Astrocyte (in vitro differentiated cells and primary cell): ENCODE data around the gene DCP2. TPM values are rescaled to one million over a fixed set of nuclear protein-coding genes. Genes with fewer than 3 reads are reported as not detected.

Source experiments
- DNase-seq: peaks from one replicate; pipeline ENCODE4 v3.0.0-alpha.2; 2010; ENCODE audit warnings: low read depth
- FAIRE-seq: peaks from 2 replicates; lab custom pipeline; 2011; peaks lifted over from hg19 to GRCh38; lab: Jason Lieb, UNC
- H2AFZ ChIP-seq: 2 replicates; pipeline ENCODE4 v1.6.0; 2012; ENCODE audit warnings: low read depth, low read length, inconsistent platforms
- H3K27ac ChIP-seq: 2 replicates; pipeline ENCODE4 v1.5.1; 2011; ENCODE audit warnings: low read depth, low read length, inconsistent platforms
- H3K27me3 ChIP-seq: 2 replicates; pipeline ENCODE4 v1.6.0; 2011; ENCODE audit warnings: low read length, inconsistent platforms; ENCODE audit not compliant: insufficient read depth
- H3K36me3 ChIP-seq: 2 replicates; pipeline ENCODE4 v1.5.1; 2011; ENCODE audit warnings: low read length, inconsistent platforms; ENCODE audit not compliant: insufficient read depth
- H3K4me1 ChIP-seq: 2 replicates; pipeline ENCODE4 v1.5.1; 2011; ENCODE audit warnings: low read length, inconsistent platforms; ENCODE audit not compliant: insufficient read depth
- H3K4me2 ChIP-seq: 2 replicates; pipeline ENCODE4 v1.6.0; 2012; ENCODE audit warnings: low read length, inconsistent platforms
- H3K4me3 ChIP-seq: 2 replicates; pipeline ENCODE4 v1.5.1; 2011; ENCODE audit warnings: low read depth, mild to moderate bottlenecking, low read length, inconsistent platforms; ENCODE audit not compliant: insufficient read depth
- H3K79me2 ChIP-seq: 2 replicates; pipeline ENCODE4 v1.6.0; 2012; ENCODE audit warnings: mild to moderate bottlenecking, low read length, inconsistent platforms; ENCODE audit not compliant: insufficient read depth
- H3K9ac ChIP-seq: 2 replicates; pipeline ENCODE4 v1.6.0; 2012; ENCODE audit warnings: mild to moderate bottlenecking, low read length, inconsistent platforms
- H3K9me3 ChIP-seq: 2 replicates; pipeline ENCODE4 v1.5.1; 2012; ENCODE audit warnings: low read depth, mild to moderate bottlenecking, low read length, inconsistent platforms; ENCODE audit not compliant: insufficient read depth
- H4K20me1 ChIP-seq: 2 replicates; pipeline ENCODE4 v1.6.0; 2012; ENCODE audit warnings: low read length, inconsistent platforms; ENCODE audit not compliant: insufficient read depth
- H3K27ac Mint-ChIP-seq: one replicate; pipeline ENCODE4 v1.8.0; 2021; ENCODE audit warnings: mild to moderate bottlenecking, mixed read lengths; ENCODE audit not compliant: unreplicated experiment
- H3K27me3 Mint-ChIP-seq: one replicate; pipeline ENCODE4 v1.8.0; 2021; ENCODE audit warnings: low read depth, mixed read lengths; ENCODE audit not compliant: unreplicated experiment
- H3K36me3 Mint-ChIP-seq: one replicate; pipeline ENCODE4 v1.8.0; 2021; ENCODE audit warnings: low read depth, mixed read lengths; ENCODE audit not compliant: unreplicated experiment
- H3K4me1 Mint-ChIP-seq: one replicate; pipeline ENCODE4 v1.8.0; 2021; ENCODE audit warnings: low read depth, mixed read lengths; ENCODE audit not compliant: unreplicated experiment
- H3K4me3 Mint-ChIP-seq: one replicate; pipeline ENCODE4 v1.8.0; 2021; ENCODE audit warnings: mild to moderate bottlenecking, moderate library complexity, mixed read lengths; ENCODE audit not compliant: unreplicated experiment
- H3K9me3 Mint-ChIP-seq: one replicate; pipeline ENCODE4 v1.8.0; 2021; ENCODE audit warnings: mild to moderate bottlenecking, mixed read lengths; ENCODE audit not compliant: unreplicated experiment
- CTCF ChIP-seq: IDR thresholded peaks from 2 replicates; pipeline ENCODE4 v1.5.1; 2011; ENCODE audit warnings: low read depth, mild to moderate bottlenecking, inconsistent platforms, low read length, moderate library complexity; ENCODE audit not compliant: insufficient read depth
- EZH2 ChIP-seq: IDR thresholded peaks from 2 replicates; pipeline ENCODE4 v1.6.1; 2012; ENCODE audit warnings: mild to moderate bottlenecking, low read length, inconsistent platforms; ENCODE audit not compliant: insufficient read depth
- total RNA-seq: library from RNA; stranded (reverse); gene quantifications from 2 replicates; pipeline ENCODE4 v1.2.1, GENCODE V29; 2021

The DCP2 gene
- total RNA-seq, 1 donor from 2014 or later: 48.9 TPM

GRCh38 chr5:113060408-113061025 is 83.9 kb downstream of the DCP2 start:
- no peak for DNase-seq

GRCh38 chr5:113061846-113062780 is 85.5 kb downstream of the DCP2 start:
- Mint-ChIP-seq H3K36me3 (peaks cover 31% of the 10 kb centered on the region), H3K9me3 (no peaks in the 10 kb centered on the region), H3K27me3 (no peaks in the 10 kb centered on the region), H3K4me1 (peaks cover 52% of the 10 kb centered on the region), H3K27ac (peak overlapping the region; percentile 97), H3K4me3 (peak overlapping the region; percentile 63)
- Histone ChIP-seq H3K4me3 (peak overlapping the region; percentile 21), H3K4me1 (peaks cover 48% of the 10 kb centered on the region), H3K27me3 (no peaks in the 10 kb centered on the region), H2AFZ (no peak overlapping the region), H3K79me2 (no peaks in the 10 kb centered on the region), H4K20me1 (no peaks in the 10 kb centered on the region), H3K9me3 (no peaks in the 10 kb centered on the region), H3K27ac (peak overlapping the region; percentile 74), H3K4me2 (peak overlapping the region; percentile 75), H3K36me3 (no peaks in the 10 kb centered on the region), H3K9ac (peak overlapping the region; percentile 65)
- FAIRE-seq (peak; percentile 95), DNase-seq (peak; percentile 88)
- TF ChIP-seq CTCF (no peak), EZH2 (no peak)

More at GRCh38 chr5:113060408-113061025, 83.9 kb downstream of the DCP2 start:
- H3K27me3 ChIP-seq: no peaks in the 10 kb centered on the region
- no peak for FAIRE-seq
- H3K4me3 Mint-ChIP-seq: no peak overlapping the region
- H3K36me3 ChIP-seq: no peaks in the 10 kb centered on the region
- no peak overlapping the region for H3K27ac ChIP-seq
- H3K27me3 Mint-ChIP-seq: no peaks in the 10 kb centered on the region
- H3K4me2 ChIP-seq: no peak overlapping the region
- H3K4me1 Mint-ChIP-seq: peaks cover 56% of the 10 kb centered on the region
- no peak overlapping the region for H3K9ac ChIP-seq
- peaks cover 28% of the 10 kb centered on the region for H3K36me3 Mint-ChIP-seq
- no peak overlapping the region for H2AFZ ChIP-seq
- H3K27ac Mint-ChIP-seq: peak overlapping the region; percentile 97
- no peaks in the 10 kb centered on the region for H4K20me1 ChIP-seq
- no peak for TF ChIP-seq EZH2
- TF ChIP-seq CTCF: no peak
- H3K4me1 ChIP-seq: peaks cover 48% of the 10 kb centered on the region
- H3K9me3 Mint-ChIP-seq: no peaks in the 10 kb centered on the region
- H3K79me2 ChIP-seq: no peaks in the 10 kb centered on the region
- H3K9me3 ChIP-seq: no peaks in the 10 kb centered on the region
- H3K4me3 ChIP-seq: no peak overlapping the region
